Lung (tissue), 12 donors: ENCODE data around the gene IGF2R. TPM values are rescaled to one million over a fixed set of nuclear protein-coding genes. Genes with fewer than 3 reads are reported as not detected.
A peak's percentile ranks its signal among the peaks of the same experiment; 100 is the strongest.

Experiments
- ATAC-seq: fragments of 200-7000 bp; cut with Tn5 transposase; one replicate; pipeline ENCODE4 v1.9.1; 2020; ENCODE audit warnings: moderate number of reproducible peaks; ENCODE audit not compliant: insufficient read depth, low FRiP score
- DNase-seq, 3 donors: peaks; one replicate each; pipeline ENCODE4 v3.0.0-alpha.2; 2013 to 2017
- H3K27ac ChIP-seq, 2 donors: one replicate each; pipeline ENCODE4 v1.5.1; 2013; ENCODE audit warnings: mild to moderate bottlenecking in 2 of 2, moderate library complexity in 2 of 2, control low read depth in 1 of 2, inconsistent platforms in 1 of 2, low read depth in 1 of 2, low read length in 1 of 2
- H3K27me3 ChIP-seq, 3 donors: one replicate each; pipeline ENCODE4 v1.5.1; 2013; ENCODE audit warnings: low read length in 2 of 3; ENCODE audit not compliant: control insufficient read depth in 3 of 3, insufficient read depth in 3 of 3
- H3K36me3 ChIP-seq, 4 donors: one replicate each; pipeline ENCODE4 v1.5.1; 2013; ENCODE audit warnings: low read length in 4 of 4, mild to moderate bottlenecking in 1 of 4, moderate library complexity in 1 of 4; ENCODE audit not compliant: control insufficient read depth in 4 of 4, insufficient read depth in 4 of 4
- H3K4me1 ChIP-seq, 5 donors: one replicate each; pipeline ENCODE4 v1.5.1; 2013; ENCODE audit warnings: low read length in 5 of 5, mild to moderate bottlenecking in 2 of 5, moderate library complexity in 1 of 5; ENCODE audit not compliant: control insufficient read depth in 5 of 5, insufficient read depth in 5 of 5
- H3K4me3 ChIP-seq: one replicate; pipeline ENCODE4 v1.5.1; 2013; ENCODE audit warnings: mild to moderate bottlenecking, control low read depth, moderate library complexity
- H3K9ac ChIP-seq, 2 donors: one replicate each; pipeline ENCODE4 v1.5.1; 2013; ENCODE audit warnings: low read length in 2 of 2, control low read depth in 1 of 2; ENCODE audit not compliant: insufficient read depth in 1 of 2
- H3K9me3 ChIP-seq, 4 donors: one replicate each; pipeline ENCODE4 v1.5.1; 2013; ENCODE audit warnings: low read length in 3 of 4, mild to moderate bottlenecking in 1 of 4, moderate library complexity in 1 of 4; ENCODE audit not compliant: control insufficient read depth in 4 of 4, insufficient read depth in 3 of 4
- WGBS, 2 donors: extraction: QIAGEN DNeasy Blood & Tissue Kit; methylation state at CpG; one replicate each; pipeline ENCODE4 v1.1.7; 2013; 5-methylcytosine and 5-hydroxymethylcytosine counted together
- polyA plus RNA-seq, 2 donors: library from polyadenylated mRNA; stranded (reverse); fragments of 200-250 nt; gene quantifications; one replicate each; pipeline ENCODE4 v1.2.1, GENCODE V29; 2013
- total RNA-seq, 2 donors: library from RNA; depleted of rRNA in 1 of 2; stranded (reverse); fragments of >200 nt in 1 of 2; gene quantifications; one replicate each; pipeline ENCODE4 v1.2.1, GENCODE V29; 2014 to 2021
- TF ChIP-seq, protein P1 (sequence below): IDR thresholded peaks from 2 replicates; pipeline ENCODE4 v1.5.1; 2012; ENCODE audit warnings: mild to moderate bottlenecking; ENCODE audit errors: control extremely low read depth, extremely low read depth
- donor health status: control.
- donor health status: control.
- donor health status: Bipolar disorder and iron deficiency.
- donor health status: healthy.
- donor health status: DM: yes; HTN: yes; CAD: no.

The IGF2R gene
- total and polyA plus RNA-seq, 4 donors = 30.0 to 125 (median 92.6) TPM

DNA sequence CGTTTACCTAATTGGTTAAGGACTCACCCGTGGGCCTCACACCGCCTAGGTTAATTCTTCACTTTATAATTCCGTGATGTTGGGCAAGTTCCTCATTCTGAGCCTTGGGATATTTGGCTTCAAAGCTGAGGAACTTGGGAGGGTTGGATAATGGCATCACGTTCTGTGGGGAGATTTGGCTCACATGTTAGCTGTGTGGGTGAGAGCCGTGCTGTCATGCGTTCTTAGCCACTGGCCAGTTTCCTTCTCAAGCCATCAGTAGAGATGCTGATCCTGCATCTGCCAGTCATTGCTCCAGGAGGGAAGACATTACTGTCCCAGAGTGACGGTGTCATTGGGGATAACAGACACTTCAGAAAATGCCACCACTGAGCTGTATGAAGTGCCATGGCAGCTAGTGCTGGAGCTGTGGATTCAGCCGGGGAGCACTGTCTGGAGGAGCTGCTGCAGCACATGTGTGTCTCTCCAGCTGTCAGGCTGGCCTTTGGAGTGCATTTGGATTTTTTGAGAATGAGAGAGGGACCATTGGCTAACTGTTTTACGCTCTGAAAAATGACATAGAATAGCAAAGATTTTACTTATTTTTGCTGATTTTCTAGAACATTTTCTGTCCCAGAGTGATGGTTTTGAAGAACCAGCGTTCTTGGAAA is 16.5 kb downstream of the IGF2R start:
- Histone ChIP-seq H3K9me3 (no peaks in the 10 kb centered on the region), H3K4me1 (peaks cover 19 to 41% (median 35%) of the 10 kb centered on the region in 5 donors), H3K27me3 (no peaks in the 10 kb centered on the region), H3K36me3 (no peaks in the 10 kb centered on the region), H3K4me3 (no peak overlapping the region), H3K9ac (no peak overlapping the region), H3K27ac (no peak overlapping the region)
- TF ChIP-seq, protein P1, sequence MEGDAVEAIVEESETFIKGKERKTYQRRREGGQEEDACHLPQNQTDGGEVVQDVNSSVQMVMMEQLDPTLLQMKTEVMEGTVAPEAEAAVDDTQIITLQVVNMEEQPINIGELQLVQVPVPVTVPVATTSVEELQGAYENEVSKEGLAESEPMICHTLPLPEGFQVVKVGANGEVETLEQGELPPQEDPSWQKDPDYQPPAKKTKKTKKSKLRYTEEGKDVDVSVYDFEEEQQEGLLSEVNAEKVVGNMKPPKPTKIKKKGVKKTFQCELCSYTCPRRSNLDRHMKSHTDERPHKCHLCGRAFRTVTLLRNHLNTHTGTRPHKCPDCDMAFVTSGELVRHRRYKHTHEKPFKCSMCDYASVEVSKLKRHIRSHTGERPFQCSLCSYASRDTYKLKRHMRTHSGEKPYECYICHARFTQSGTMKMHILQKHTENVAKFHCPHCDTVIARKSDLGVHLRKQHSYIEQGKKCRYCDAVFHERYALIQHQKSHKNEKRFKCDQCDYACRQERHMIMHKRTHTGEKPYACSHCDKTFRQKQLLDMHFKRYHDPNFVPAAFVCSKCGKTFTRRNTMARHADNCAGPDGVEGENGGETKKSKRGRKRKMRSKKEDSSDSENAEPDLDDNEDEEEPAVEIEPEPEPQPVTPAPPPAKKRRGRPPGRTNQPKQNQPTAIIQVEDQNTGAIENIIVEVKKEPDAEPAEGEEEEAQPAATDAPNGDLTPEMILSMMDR = no peak
- WGBS, 2 donors = 71 to 80% methylated on average over 11 of the region's 11 CpGs
- ATAC-seq (no peak), DNase-seq (peak in 1 of 3 donors; percentile 15)

DNA sequence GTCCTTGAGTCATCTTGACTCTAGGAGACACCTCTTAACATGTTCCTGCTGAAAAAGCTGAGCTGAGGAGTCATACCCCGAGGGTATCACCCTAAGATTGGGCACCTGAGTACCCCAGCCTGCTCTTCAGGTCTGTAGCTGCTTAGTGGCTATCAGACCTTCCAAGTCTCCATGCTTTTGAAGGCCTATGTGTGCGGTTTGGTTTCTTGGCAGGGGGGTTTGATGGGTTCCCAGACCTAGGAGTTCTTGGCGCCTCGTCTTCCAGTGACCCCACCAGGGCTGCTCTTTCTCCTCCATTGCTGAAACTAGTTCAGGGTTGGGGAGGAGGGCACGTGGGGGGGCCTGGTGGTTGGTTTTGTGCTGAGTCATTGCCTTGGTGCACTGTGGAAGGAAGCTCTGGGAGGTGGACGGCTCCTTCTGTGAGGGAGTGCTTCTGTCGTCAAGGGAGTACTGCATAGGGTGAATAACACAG is 20.1 kb downstream of the IGF2R start:
- WGBS, 2 donors = 61 to 69% methylated on average over 7 of the region's 7 CpGs
- TF ChIP-seq, protein P1 = no peak
- Histone ChIP-seq H3K4me1 (peaks cover 4 to 20% (median 12%) of the 10 kb centered on the region in 5 donors), H3K9ac (no peak overlapping the region), H3K36me3 (peaks cover 0 to 13% (median 4%) of the 10 kb centered on the region in 4 donors), H3K27me3 (no peaks in the 10 kb centered on the region), H3K4me3 (no peak overlapping the region), H3K9me3 (no peaks in the 10 kb centered on the region), H3K27ac (no peak overlapping the region)
- no peak for DNase-seq
- no peak for ATAC-seq

DNA sequence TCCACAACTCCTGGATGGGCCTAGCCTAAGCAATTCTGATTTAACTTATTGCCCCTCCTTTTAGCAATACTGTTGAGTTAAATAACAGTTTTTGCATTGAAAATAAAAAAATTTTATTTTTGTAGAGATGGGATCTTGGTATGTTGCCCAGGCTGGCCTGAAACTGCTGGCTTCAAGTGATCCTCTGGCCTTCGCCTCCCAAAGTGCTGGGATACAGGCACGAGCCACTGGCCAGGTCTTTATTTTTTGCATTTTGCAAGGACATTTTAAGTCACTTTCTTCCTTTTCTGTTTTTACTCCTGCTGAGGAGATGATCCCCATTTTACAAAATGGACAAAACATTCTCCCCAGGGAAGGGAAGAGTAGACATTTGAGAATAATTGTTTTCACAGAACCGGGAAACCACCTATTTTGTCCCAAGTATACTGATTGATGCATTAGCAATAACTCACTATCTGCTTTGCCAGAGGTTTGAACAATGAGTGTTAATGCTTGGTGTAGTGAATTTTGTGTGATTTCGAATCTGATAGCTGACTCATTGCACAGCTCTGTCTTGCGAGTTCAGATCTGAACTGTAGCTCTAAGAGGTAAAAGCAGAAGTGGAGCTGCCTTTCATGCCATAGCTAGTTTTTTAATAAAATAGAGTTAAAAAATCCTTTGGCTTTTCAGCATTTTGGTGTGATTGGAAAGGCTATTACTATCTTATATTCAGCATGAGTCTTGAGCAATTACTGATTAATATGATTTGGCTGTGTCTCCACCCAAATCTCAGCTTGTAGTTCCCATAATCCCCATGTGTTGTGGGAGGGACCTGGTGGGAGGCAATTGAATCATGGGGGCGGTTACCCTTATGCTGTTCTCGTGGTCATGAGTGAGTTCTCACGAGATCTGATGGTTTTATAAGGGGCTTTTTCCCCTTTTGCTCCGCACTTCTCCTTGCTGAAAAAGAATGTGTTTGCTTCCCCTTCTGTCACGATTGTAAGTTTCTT is 20.9 kb downstream of the IGF2R start:
- ATAC-seq (no peak), DNase-seq (no peak)
- WGBS, 2 donors = 59 to 68% methylated on average over 10 of the region's 10 CpGs
- H3K4me3 ChIP-seq = no peak overlapping the region
- peaks cover 0 to 2% (median 0%) of the 10 kb centered on the region in 4 donors for H3K9me3 ChIP-seq
- peaks cover 0 to 13% (median 4%) of the 10 kb centered on the region in 4 donors for H3K36me3 ChIP-seq
- TF ChIP-seq, protein P1 = no peak
- no peaks in the 10 kb centered on the region for H3K27me3 ChIP-seq
- H3K27ac ChIP-seq = no peak overlapping the region
- no peak overlapping the region for H3K9ac ChIP-seq
- peaks cover 2 to 15% (median 8%) of the 10 kb centered on the region in 5 donors for H3K4me1 ChIP-seq
